K562 (cell line): Measurements from ENCODE around the gene MANBA. TPM values are rescaled to one million over a fixed set of nuclear protein-coding genes. Genes with fewer than 3 reads are reported as not detected.

Source experiments
- ADNP ChIP-seq: fragments of 200-800 bp; sonication (Bioruptor generic); IDR thresholded peaks from 2 replicates; pipeline ENCODE4 v1.6.1; 2016; ENCODE audit warnings: missing genetic modification characterization, missing compliant biosample characterization
- ID3 ChIP-seq, 2 experiments: fragments of 250-450 bp in 1 of 2; fragments of 450-650 bp in 1 of 2; sonication (Bioruptor Pico) in 1 of 2; IDR thresholded peaks; 2 replicates each; pipeline versions ENCODE4 v1.6.1 to v1.8.0; 2016 to 2021; ENCODE audit warnings: mild to moderate bottlenecking in 2 of 2, moderate library complexity in 2 of 2, missing compliant biosample characterization in 1 of 2, missing genetic modification characterization in 1 of 2
- KDM1A ChIP-seq, 2 experiments: fragments of 450-650 bp; IDR thresholded peaks; 2 replicates each; pipeline ENCODE4 v1.6.1; 2016; ENCODE audit warnings: mild to moderate bottlenecking in 2 of 2
- RCOR1 ChIP-seq, 2 experiments: IDR thresholded peaks; 2 replicates each; pipeline ENCODE4 v1.6.1; 2012; ENCODE audit warnings: low read depth in 2 of 2, low read length in 2 of 2, borderline replicate concordance in 1 of 2, improper control_type of control experiment in 1 of 2
- THAP7 ChIP-seq: fragments of 250-450 bp; sonication (Bioruptor Pico); IDR thresholded peaks from 2 replicates; pipeline ENCODE4 v1.5.0; 2021
- THRA ChIP-seq: fragments of 450-650 bp; IDR thresholded peaks from 2 replicates; pipeline ENCODE4 v1.6.1; 2017; ENCODE audit warnings: mild to moderate bottlenecking, moderate library complexity
- ZNF449 ChIP-seq: fragments of 250-450 bp; sonication (Bioruptor Pico); IDR thresholded peaks from 2 replicates; pipeline ENCODE4 v1.8.0; 2022; ENCODE audit warnings: moderate library complexity, mild to moderate bottlenecking, inconsistent platforms
- polyA plus RNA-seq, 8 experiments: library from polyadenylated mRNA; depleted of rRNA in 4 of 8; stranded (reverse) in 5 of 8; unstranded in 3 of 8; fragments of >200 nt; fragmentation: Nextera tagmentation in 2 of 8; fragmentation: Illumina TruSeq in 1 of 8; extraction: Ambion mirVana in 2 of 8; extraction: Trizol in 1 of 8; gene quantifications; 2 replicates each; pipeline versions ENCODE4 v1.2.1 to v1.2.3, GENCODE V29; 2011 to 2014; ENCODE audit warnings: inconsistent platforms in 1 of 8, missing spikeins in 1 of 8
- total RNA-seq, 7 experiments: library from RNA; depleted of rRNA in 6 of 7; stranded (reverse); fragments of >200 nt in 6 of 7; fragmentation: Illumina TruSeq in 2 of 7; extraction: Trizol in 2 of 7; gene quantifications; 2 replicates each; pipeline versions ENCODE4 v1.2.1 to v1.2.3, GENCODE V29; 2011 to 2021; ENCODE audit warnings: low replicate concordance in 1 of 7
- TF ChIP-seq, protein P1 (sequence below), 2 experiments: fragments of 450-650 bp in 1 of 2; sonication (generic) in 1 of 2; formaldehyde crosslinking in 1 of 2; IDR thresholded peaks in 1 of 2; conservative IDR thresholded peaks in 1 of 2; 2 replicates each; pipeline versions ENCODE4 v1.6.1 to v1.8.1; 2016 to 2023; ENCODE audit warnings: mild to moderate bottlenecking in 2 of 2, moderate library complexity in 2 of 2, inconsistent platforms in 1 of 2, missing genetic modification reagents in 1 of 2

MANBA gene
- total and polyA plus RNA-seq, 9 of the 15 experiments (the other 6 are each of a cell fraction or from before 2014, with no cell fraction given): 1.8 to 12.9 (median 7.7) TPM

DNA sequence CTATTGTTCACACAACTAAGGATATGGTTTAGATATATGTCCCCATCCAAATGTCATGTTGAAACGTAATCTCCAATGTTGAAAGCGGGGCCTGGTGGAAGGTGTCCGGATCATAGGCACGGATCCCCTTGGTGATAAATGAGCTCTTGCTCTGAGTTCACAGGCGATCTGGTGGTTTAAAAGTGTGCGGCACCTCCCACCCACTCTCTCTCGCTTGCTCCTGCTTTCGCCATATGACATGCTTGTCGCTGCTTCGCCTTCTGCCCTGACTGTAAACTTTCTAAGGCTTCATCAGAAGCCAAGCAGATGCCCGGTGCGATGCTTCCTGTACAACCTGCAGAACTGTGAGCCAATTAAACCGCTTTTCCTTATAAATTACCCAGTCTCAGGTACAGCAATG lies 131.1 kb downstream of the MANBA start (continued):
- TF ChIP-seq RCOR1 (IDR thresholded peaks at IDR 0.05; ENCODE audit: borderline replicate concordance in 1 of 2, low read depth in 2 of 2, low read length in 2 of 2) (no peak), ADNP (tag) (no peak), ZNF449 (CRISPR knock-in tag) (no peak), THRA (no peak), ID3 (CRISPR knock-in tag; IDR thresholded peaks at IDR 0.05) (no peak), ID3 (tag; IDR thresholded peaks at IDR 0.05) (no peak), THAP7 (CRISPR knock-in tag) (no peak), KDM1A (IDR thresholded peaks at IDR 0.05) (no peak)
- TF ChIP-seq, protein P1, sequence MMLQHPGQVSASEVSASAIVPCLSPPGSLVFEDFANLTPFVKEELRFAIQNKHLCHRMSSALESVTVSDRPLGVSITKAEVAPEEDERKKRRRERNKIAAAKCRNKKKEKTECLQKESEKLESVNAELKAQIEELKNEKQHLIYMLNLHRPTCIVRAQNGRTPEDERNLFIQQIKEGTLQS (IDR thresholded peaks at IDR 0.05): no peak
- TF ChIP-seq, protein P1 (CRISPR knock-in tag; conservative IDR thresholded peaks at IDR 0.05): no peak
